Osteocyte (in vitro differentiated cells): ENCODE data around the gene MSH2. TPM values are rescaled to one million over a fixed set of nuclear protein-coding genes. Genes with fewer than 3 reads are reported as not detected.
A peak's percentile ranks its signal among the peaks of the same experiment; 100 is the strongest.

Experiments
- DNase-seq: peaks from one replicate; pipeline ENCODE4 v3.0.0; 2021; ENCODE audit warnings: mixed read lengths; ENCODE audit not compliant: unreplicated experiment; ENCODE audit errors: extremely low spot score
- H3K27ac Mint-ChIP-seq: one replicate; pipeline ENCODE4 v1.8.0; 2021; ENCODE audit warnings: mild to moderate bottlenecking, mixed read lengths; ENCODE audit not compliant: unreplicated experiment
- H3K27me3 Mint-ChIP-seq: one replicate; pipeline ENCODE4 v1.8.0; 2021; ENCODE audit warnings: mixed read lengths; ENCODE audit not compliant: unreplicated experiment
- H3K36me3 Mint-ChIP-seq: one replicate; pipeline ENCODE4 v1.8.0; 2021; ENCODE audit warnings: mixed read lengths; ENCODE audit not compliant: unreplicated experiment
- H3K4me1 Mint-ChIP-seq: one replicate; pipeline ENCODE4 v1.8.0; 2021; ENCODE audit warnings: mixed read lengths; ENCODE audit not compliant: unreplicated experiment
- H3K4me3 Mint-ChIP-seq: one replicate; pipeline ENCODE4 v1.8.0; 2021; ENCODE audit warnings: mild to moderate bottlenecking, moderate library complexity, mixed read lengths; ENCODE audit not compliant: unreplicated experiment
- H3K9me3 Mint-ChIP-seq: one replicate; pipeline ENCODE4 v1.8.0; 2021; ENCODE audit warnings: mixed read lengths; ENCODE audit not compliant: unreplicated experiment
- total RNA-seq: library from RNA; stranded (reverse); gene quantifications from 2 replicates; pipeline ENCODE4 v1.2.1, GENCODE V29; 2021
- TF ChIP-seq, protein P1 (sequence below): fragments of 200-600 bp; sonication (generic); IDR thresholded peaks from 2 replicates; pipeline ENCODE4 v1.5.0; 2021; ENCODE audit warnings: antibody characterized with exemption, mild to moderate bottlenecking, moderate library complexity

The MSH2 gene
- total RNA-seq, 1 donor from 2014 or later, result 27.0 TPM

DNA sequence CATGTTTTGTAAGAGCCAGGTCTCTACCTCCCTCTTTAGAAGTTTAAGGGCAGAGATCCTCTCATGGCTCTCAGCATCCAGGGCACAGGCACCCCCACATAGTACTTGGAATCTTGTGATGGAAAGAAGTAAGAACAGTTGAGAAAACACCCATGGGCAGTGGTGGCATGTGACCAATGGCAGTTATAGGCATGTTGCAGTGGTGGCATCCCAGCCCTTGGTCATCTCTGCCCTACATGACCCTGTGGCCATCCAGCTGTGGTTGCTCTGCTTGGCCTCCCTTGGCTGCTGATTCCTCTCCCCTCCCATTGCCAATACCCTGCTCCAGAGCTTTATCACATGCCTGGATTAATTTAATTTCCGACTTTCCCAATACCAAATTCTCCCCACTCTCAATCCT lies 13.3 kb upstream of the MSH2 start:
- Mint-ChIP-seq H3K36me3 (no peaks in the 10 kb centered on the region), H3K9me3 (no peaks in the 10 kb centered on the region), H3K27ac (no peak overlapping the region), H3K4me3 (no peak overlapping the region), H3K27me3 (peaks cover 15% of the 10 kb centered on the region), H3K4me1 (no peaks in the 10 kb centered on the region)
- TF ChIP-seq, protein P1, sequence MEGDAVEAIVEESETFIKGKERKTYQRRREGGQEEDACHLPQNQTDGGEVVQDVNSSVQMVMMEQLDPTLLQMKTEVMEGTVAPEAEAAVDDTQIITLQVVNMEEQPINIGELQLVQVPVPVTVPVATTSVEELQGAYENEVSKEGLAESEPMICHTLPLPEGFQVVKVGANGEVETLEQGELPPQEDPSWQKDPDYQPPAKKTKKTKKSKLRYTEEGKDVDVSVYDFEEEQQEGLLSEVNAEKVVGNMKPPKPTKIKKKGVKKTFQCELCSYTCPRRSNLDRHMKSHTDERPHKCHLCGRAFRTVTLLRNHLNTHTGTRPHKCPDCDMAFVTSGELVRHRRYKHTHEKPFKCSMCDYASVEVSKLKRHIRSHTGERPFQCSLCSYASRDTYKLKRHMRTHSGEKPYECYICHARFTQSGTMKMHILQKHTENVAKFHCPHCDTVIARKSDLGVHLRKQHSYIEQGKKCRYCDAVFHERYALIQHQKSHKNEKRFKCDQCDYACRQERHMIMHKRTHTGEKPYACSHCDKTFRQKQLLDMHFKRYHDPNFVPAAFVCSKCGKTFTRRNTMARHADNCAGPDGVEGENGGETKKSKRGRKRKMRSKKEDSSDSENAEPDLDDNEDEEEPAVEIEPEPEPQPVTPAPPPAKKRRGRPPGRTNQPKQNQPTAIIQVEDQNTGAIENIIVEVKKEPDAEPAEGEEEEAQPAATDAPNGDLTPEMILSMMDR, result no peak
- DNase-seq, result peak; percentile 46

DNA sequence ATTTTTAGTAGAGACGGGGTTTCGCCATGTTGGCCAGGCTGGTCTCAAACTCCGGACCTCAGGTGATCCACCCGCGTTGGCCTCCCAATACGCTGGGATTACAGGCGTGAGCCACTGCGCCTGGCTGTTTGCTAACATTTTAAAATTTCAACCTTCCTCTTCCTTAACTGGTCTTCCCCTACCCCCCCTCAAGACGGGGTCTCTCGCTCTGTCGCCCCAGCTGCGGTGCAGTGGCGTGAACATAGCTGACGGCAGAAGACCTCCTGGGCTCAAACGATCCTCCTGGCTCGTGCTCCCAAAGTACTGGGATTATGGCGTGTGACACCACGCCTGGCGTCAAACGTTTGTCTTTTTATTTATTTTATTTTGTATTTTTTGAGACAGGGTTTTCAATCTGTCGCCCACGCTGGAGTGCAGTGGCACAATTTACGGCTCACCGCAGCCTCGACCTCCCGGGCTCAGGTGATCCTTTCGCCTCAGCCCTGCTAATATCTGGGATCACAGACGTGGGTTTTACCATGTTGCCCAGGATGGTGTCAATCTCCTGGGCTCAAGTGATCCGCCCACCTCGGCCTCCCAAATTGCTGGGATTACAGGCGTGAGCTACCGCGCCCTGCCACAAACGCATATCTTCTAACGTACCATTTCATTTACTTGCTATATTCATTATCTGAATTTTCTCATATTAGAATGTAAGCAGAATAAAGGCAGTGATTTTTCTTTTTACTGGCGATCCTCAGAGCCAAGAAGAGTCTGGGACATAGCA lies 984 bp upstream of the MSH2 start:
- TF ChIP-seq, protein P1, result no peak
- Mint-ChIP-seq H3K36me3 (peaks cover 3% of the 10 kb centered on the region), H3K27ac (peak overlapping the region; percentile 92), H3K4me1 (peaks cover 20% of the 10 kb centered on the region), H3K4me3 (peak overlapping the region; percentile 98), H3K9me3 (no peaks in the 10 kb centered on the region), H3K27me3 (no peaks in the 10 kb centered on the region)
- DNase-seq, result peak; percentile 76

- TF ChIP-seq, protein P1, result no peak
- H3K27ac Mint-ChIP-seq, result peak overlapping the region; percentile 92
- no peak for DNase-seq
- H3K36me3 Mint-ChIP-seq, result peaks cover 3% of the 10 kb centered on the region
- H3K4me1 Mint-ChIP-seq, result peaks cover 20% of the 10 kb centered on the region
- H3K9me3 Mint-ChIP-seq, result no peaks in the 10 kb centered on the region
- H3K4me3 Mint-ChIP-seq, result peak overlapping the region; percentile 98
- no peaks in the 10 kb centered on the region for H3K27me3 Mint-ChIP-seq
These were observed 476 bp upstream of the MSH2 start for GRCh38 chr2:47402555-47402804.

DNA sequence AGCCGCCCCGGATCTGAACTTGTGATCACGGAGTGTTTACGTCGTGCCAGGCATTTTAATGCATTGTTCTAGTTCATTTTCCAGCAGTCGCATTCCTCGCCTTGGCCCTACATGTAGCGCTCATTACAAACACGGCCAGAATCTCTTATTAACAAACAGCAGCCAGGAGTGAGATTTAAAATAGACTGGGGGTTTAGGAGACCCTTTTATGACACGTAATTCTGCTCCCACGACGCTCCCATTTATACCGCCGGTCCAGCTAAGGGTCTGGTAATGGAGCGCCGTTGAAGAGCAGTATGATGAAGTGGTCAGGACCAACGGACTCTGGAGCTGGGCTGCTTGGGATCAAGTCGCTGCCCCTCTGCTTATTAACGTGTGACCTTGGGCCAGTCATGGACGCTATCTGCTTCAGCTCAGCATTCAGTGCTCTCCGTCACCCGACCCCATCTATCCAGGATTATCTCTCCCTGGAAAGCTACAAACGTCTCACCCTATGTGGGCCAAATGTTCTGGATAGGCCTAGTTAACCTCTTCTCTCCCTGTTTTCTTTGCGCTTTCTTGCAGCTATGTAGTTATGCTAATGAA lies 745 bp downstream of the MSH2 start:
- peak; percentile 44 for DNase-seq
- peaks cover 11% of the 10 kb centered on the region for H3K36me3 Mint-ChIP-seq
- no peaks in the 10 kb centered on the region for H3K9me3 Mint-ChIP-seq
- H3K4me3 Mint-ChIP-seq, result peak overlapping the region; percentile 98
- H3K27me3 Mint-ChIP-seq, result no peaks in the 10 kb centered on the region
- TF ChIP-seq, protein P1, result no peak
- peaks cover 23% of the 10 kb centered on the region for H3K4me1 Mint-ChIP-seq
- peak overlapping the region; percentile 92 for H3K27ac Mint-ChIP-seq

DNA sequence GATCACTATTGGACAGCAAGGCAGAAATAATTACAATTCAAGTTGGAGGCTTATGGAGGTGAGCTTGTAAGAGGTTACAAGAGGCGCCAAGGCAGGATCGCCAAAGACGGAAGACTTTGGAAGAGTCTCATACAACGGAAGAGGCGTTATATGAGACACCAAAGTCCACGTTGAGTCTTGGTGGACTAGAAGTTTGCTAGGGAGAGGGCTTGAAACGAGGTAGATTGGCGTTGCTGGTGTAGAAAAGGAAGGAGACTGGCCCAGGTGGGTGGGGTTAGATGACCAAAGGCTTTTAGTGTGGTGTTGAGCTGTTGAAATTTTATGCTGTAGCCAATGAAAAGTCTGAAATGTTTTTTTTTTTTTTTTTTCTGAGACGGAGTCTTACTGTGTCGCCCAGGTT lies 1.4 kb downstream of the MSH2 start:
- Mint-ChIP-seq H3K4me3 (peak overlapping the region; percentile 98), H3K36me3 (peaks cover 13% of the 10 kb centered on the region), H3K4me1 (peaks cover 23% of the 10 kb centered on the region), H3K9me3 (no peaks in the 10 kb centered on the region), H3K27me3 (no peaks in the 10 kb centered on the region), H3K27ac (no peak overlapping the region)
- peak; percentile 15 for DNase-seq
- TF ChIP-seq, protein P1, result no peak
